GM11168 (cell line): ENCODE measurements around the gene F13A1.

Experiments used
- in situ Hi-C: fragments of 300-500 bp; cut with MboI; formaldehyde crosslinking; loops from one replicate; pipeline ENCODE4 v1.12.0; 2022; ENCODE audit warnings: low sequenced_read_pairs; ENCODE audit not compliant: unreplicated experiment

F13A1 gene

GRCh38 chr6:6319952-6320811, at the start of gene F13A1:
TSS of gene F13A1 (minus strand) at chr6:6320662. CDS start at chr6:6318664, 1,998 bp downstream.
- in situ Hi-C loops, result loop anchor here (10.0 kb wide), 1 partner anchor 195 kb away; no protein-coding TSS in a partner anchor

- in situ Hi-C loops, result no loop called here
Measured at GRCh38 chr6:6368684-6369052, 48.2 kb upstream of the F13A1 start.

- in situ Hi-C loops, result no loop called here
Measured at GRCh38 chr6:6368040-6368683, 47.7 kb upstream of the F13A1 start.

GRCh38 chr6:6366803-6367202, 46.3 kb upstream of the F13A1 start:
- in situ Hi-C loops, result no loop called here

GRCh38 chr6:6365242-6365641, 44.8 kb upstream of the F13A1 start:
- in situ Hi-C loops, result no loop called here

- in situ Hi-C loops, result no loop called here
Measured at GRCh38 chr6:6362056-6362840, 41.8 kb upstream of the F13A1 start.

GRCh38 chr6:6357530-6357929, 37.1 kb upstream of the F13A1 start:
- in situ Hi-C loops, result no loop called here

GRCh38 chr6:6357032-6357431, 36.6 kb upstream of the F13A1 start:
- in situ Hi-C loops, result no loop called here

GRCh38 chr6:6352772-6353171, 32.3 kb upstream of the F13A1 start:
- in situ Hi-C loops, result no loop called here

- in situ Hi-C loops, result no loop called here
Measured at GRCh38 chr6:6351511-6352025, 31.1 kb upstream of the F13A1 start.

GRCh38 chr6:6350696-6351095, 30.2 kb upstream of the F13A1 start:
- in situ Hi-C loops, result no loop called here

GRCh38 chr6:6348256-6348655, 27.8 kb upstream of the F13A1 start:
- in situ Hi-C loops, result no loop called here

GRCh38 chr6:6346427-6347023, 26.1 kb upstream of the F13A1 start:
- in situ Hi-C loops, result no loop called here

- in situ Hi-C loops, result no loop called here
Measured at GRCh38 chr6:6333501-6333900, 13.0 kb upstream of the F13A1 start.

GRCh38 chr6:6332811-6333244, 12.4 kb upstream of the F13A1 start:
- in situ Hi-C loops, result no loop called here

- in situ Hi-C loops, result no loop called here
Measured at GRCh38 chr6:6331946-6332601, 11.6 kb upstream of the F13A1 start.

- in situ Hi-C loops, result no loop called here
Measured at GRCh38 chr6:6331393-6331792, 10.9 kb upstream of the F13A1 start.

- in situ Hi-C loops, result no loop called here
Measured at GRCh38 chr6:6330407-6330806, 9.9 kb upstream of the F13A1 start.

- in situ Hi-C loops, result loop anchor here (10.0 kb wide), 1 partner anchor 186 kb away; no protein-coding TSS in a partner anchor
Measured at GRCh38 chr6:6328451-6328850, 8.0 kb upstream of the F13A1 start.

- in situ Hi-C loops, result loop anchor here (10.0 kb wide), 1 partner anchor 191 kb away; no protein-coding TSS in a partner anchor
Measured at GRCh38 chr6:6323352-6323751, 2.9 kb upstream of the F13A1 start.
